Measurements from ENCODE around the gene RNPS1.

GRCh38 chr16:2210386-2211365 lies 57.2 kb downstream of the RNPS1 start, which contains the start of gene BRICD5:
- TF ChIP-seq CTCF (conservative IDR thresholded peaks at IDR 0.05; ENCODE audit: low read length), result no peak
- no peak for TF ChIP-seq EZH2phosphoT487 (IDR thresholded peaks at IDR 0.05; ENCODE audit: borderline replicate concordance, low read depth, low read length)

All from OCI-LY7 (cell line).